ENCODE measurements around the gene CDC42.

Gene CDC42

GRCh38 chr1:22043198-22043769 is 9.2 kb upstream of the CDC42 start:
- peak overlapping the region; percentile 90 to 97 for H3K27ac Mint-ChIP-seq
- peaks cover 22% of the 10 kb centered on the region for H3K36me3 Mint-ChIP-seq (ENCODE audit: insufficient read depth)
- ATAC-seq (replicated peaks) (no peak), DNase-seq (no peak)
- peaks cover 0 to 3% of the 10 kb centered on the region in 2 donors for H3K9me3 Mint-ChIP-seq
- H3K27me3 Mint-ChIP-seq: no peaks in the 10 kb centered on the region
- H3K4me3 Mint-ChIP-seq: no peak overlapping the region
- H3K4me1 Mint-ChIP-seq (ENCODE audit: low read depth in 2 of 2): peaks cover 39% of the 10 kb centered on the region in 2 donors

GRCh38 chr1:22044690-22045420 is 7.7 kb upstream of the CDC42 start:
- peaks cover 38 to 43% of the 10 kb centered on the region in 2 donors for H3K4me1 Mint-ChIP-seq (ENCODE audit: low read depth in 2 of 2)
- peaks cover 8% of the 10 kb centered on the region for H3K36me3 Mint-ChIP-seq (ENCODE audit: insufficient read depth)
- H3K27ac Mint-ChIP-seq: peak overlapping the region; percentile 6 to 22
- H3K4me3 Mint-ChIP-seq: peak overlapping the region in 1 of 2 donors; percentile 1
- no peaks in the 10 kb centered on the region for H3K27me3 Mint-ChIP-seq
- H3K9me3 Mint-ChIP-seq: peaks cover 0 to 3% of the 10 kb centered on the region in 2 donors
- DNase-seq: no peak
- no peak for ATAC-seq (replicated peaks)

- ATAC-seq (replicated peaks): no peak
- H3K4me1 Mint-ChIP-seq (ENCODE audit: low read depth in 2 of 2): peaks cover 31 to 37% of the 10 kb centered on the region in 2 donors
- peaks cover 0 to 3% of the 10 kb centered on the region in 2 donors for H3K9me3 Mint-ChIP-seq
- H3K4me3 Mint-ChIP-seq: no peak overlapping the region
- H3K27me3 Mint-ChIP-seq: no peaks in the 10 kb centered on the region
- no peak for DNase-seq
- peak overlapping the region in 1 of 2 donors; percentile 22 for H3K27ac Mint-ChIP-seq
- H3K36me3 Mint-ChIP-seq (ENCODE audit: insufficient read depth): peaks cover 2% of the 10 kb centered on the region
Observed at GRCh38 chr1:22045604-22046228, 6.8 kb upstream of the CDC42 start.

- Mint-ChIP-seq H3K4me3 (no peak overlapping the region), H3K27ac (no peak overlapping the region), H3K4me1 (ENCODE audit: low read depth in 2 of 2) (peaks cover 20 to 24% of the 10 kb centered on the region in 2 donors), H3K27me3 (no peaks in the 10 kb centered on the region), H3K36me3 (ENCODE audit: insufficient read depth) (peaks cover 26% of the 10 kb centered on the region), H3K9me3 (peaks cover 0 to 3% of the 10 kb centered on the region in 2 donors)
- ATAC-seq (replicated peaks): no peak
- DNase-seq: no peak
Observed at GRCh38 chr1:22048351-22049192, 3.9 kb upstream of the CDC42 start.

GRCh38 chr1:22050330-22050729 is 2.2 kb upstream of the CDC42 start:
- H3K9me3 Mint-ChIP-seq: peaks cover 0 to 2% of the 10 kb centered on the region in 2 donors
- no peak for DNase-seq
- peaks cover 39% of the 10 kb centered on the region for H3K36me3 Mint-ChIP-seq (ENCODE audit: insufficient read depth)
- H3K27ac Mint-ChIP-seq: no peak overlapping the region
- H3K4me1 Mint-ChIP-seq (ENCODE audit: low read depth in 2 of 2): peaks cover 20 to 31% of the 10 kb centered on the region in 2 donors
- H3K27me3 Mint-ChIP-seq: no peaks in the 10 kb centered on the region
- H3K4me3 Mint-ChIP-seq: no peak overlapping the region
- no peak for ATAC-seq (replicated peaks)

- peak overlapping the region; percentile 92 to 93 for H3K4me3 Mint-ChIP-seq
- peak overlapping the region; percentile 95 to 99 for H3K27ac Mint-ChIP-seq
- peaks cover 22 to 38% of the 10 kb centered on the region in 2 donors for H3K4me1 Mint-ChIP-seq (ENCODE audit: low read depth in 2 of 2)
- H3K9me3 Mint-ChIP-seq: no peaks in the 10 kb centered on the region
- ATAC-seq (replicated peaks): no peak
- H3K36me3 Mint-ChIP-seq (ENCODE audit: insufficient read depth): peaks cover 44% of the 10 kb centered on the region
- DNase-seq: no peak
- H3K27me3 Mint-ChIP-seq: no peaks in the 10 kb centered on the region
Observed at GRCh38 chr1:22051607-22052114, 848 bp upstream of the CDC42 start.

GRCh38 chr1:22053017-22053860 is 730 bp downstream of the CDC42 start:
- peaks cover 56% of the 10 kb centered on the region for H3K36me3 Mint-ChIP-seq (ENCODE audit: insufficient read depth)
- H3K27ac Mint-ChIP-seq: peak overlapping the region; percentile 98 to 99
- H3K27me3 Mint-ChIP-seq: no peaks in the 10 kb centered on the region
- ATAC-seq (replicated peaks): peak; percentile 40
- H3K4me1 Mint-ChIP-seq (ENCODE audit: low read depth in 2 of 2): peaks cover 36 to 53% of the 10 kb centered on the region in 2 donors
- peak overlapping the region; percentile 93 to 95 for H3K4me3 Mint-ChIP-seq
- H3K9me3 Mint-ChIP-seq: no peaks in the 10 kb centered on the region
- peak; percentile 48 to 58 (median 51) for DNase-seq

GRCh38 chr1:22053861-22054770 is 1.6 kb downstream of the CDC42 start:
- Mint-ChIP-seq H3K9me3 (no peaks in the 10 kb centered on the region), H3K36me3 (ENCODE audit: insufficient read depth) (peaks cover 65% of the 10 kb centered on the region), H3K27me3 (no peaks in the 10 kb centered on the region), H3K4me1 (ENCODE audit: low read depth in 2 of 2) (peaks cover 33 to 49% of the 10 kb centered on the region in 2 donors), H3K4me3 (peak overlapping the region; percentile 92 to 95), H3K27ac (peak overlapping the region; percentile 98 to 99)
- DNase-seq (no peak), ATAC-seq (replicated peaks) (no peak)

GRCh38 chr1:22055463-22055862 is 3.0 kb downstream of the CDC42 start:
- Mint-ChIP-seq H3K4me3 (peak overlapping the region; percentile 69 to 81), H3K27ac (peak overlapping the region; percentile 98 to 99), H3K36me3 (ENCODE audit: insufficient read depth) (peaks cover 79% of the 10 kb centered on the region), H3K9me3 (no peaks in the 10 kb centered on the region), H3K27me3 (no peaks in the 10 kb centered on the region), H3K4me1 (ENCODE audit: low read depth in 2 of 2) (peaks cover 40 to 56% of the 10 kb centered on the region in 2 donors)
- DNase-seq: no peak
- no peak for ATAC-seq (replicated peaks)

GRCh38 chr1:22056043-22056442 is 3.5 kb downstream of the CDC42 start:
- no peak for ATAC-seq (replicated peaks)
- Mint-ChIP-seq H3K36me3 (ENCODE audit: insufficient read depth) (peaks cover 78% of the 10 kb centered on the region), H3K4me3 (peak overlapping the region; percentile 69 to 81), H3K9me3 (no peaks in the 10 kb centered on the region), H3K4me1 (ENCODE audit: low read depth in 2 of 2) (peaks cover 42 to 62% of the 10 kb centered on the region in 2 donors), H3K27me3 (no peaks in the 10 kb centered on the region), H3K27ac (peak overlapping the region; percentile 98 to 99)
- DNase-seq: no peak

- no peak for ATAC-seq (replicated peaks)
- peak overlapping the region; percentile 69 to 81 for H3K4me3 Mint-ChIP-seq
- DNase-seq: no peak
Observed at GRCh38 chr1:22056936-22057335, 4.4 kb downstream of the CDC42 start.

More at GRCh38 chr1:22056936-22057335, 4.4 kb downstream of the CDC42 start:
- peak overlapping the region; percentile 74 to 98 for H3K27ac Mint-ChIP-seq
- peaks cover 76% of the 10 kb centered on the region for H3K36me3 Mint-ChIP-seq (ENCODE audit: insufficient read depth)
- no peaks in the 10 kb centered on the region for H3K9me3 Mint-ChIP-seq
- H3K27me3 Mint-ChIP-seq: no peaks in the 10 kb centered on the region
- H3K4me1 Mint-ChIP-seq (ENCODE audit: low read depth in 2 of 2): peaks cover 41 to 68% of the 10 kb centered on the region in 2 donors
